ELF-1 (cell line): Measurements from ENCODE around the gene NT5C1B.
A peak's percentile ranks its signal among the peaks of the same experiment; 100 is the strongest.

Experiments
- DNase-seq: peaks from one replicate; pipeline ENCODE4 v3.0.0-alpha.2; 2016; ENCODE audit warnings: low read depth, low spot score

The NT5C1B gene

GRCh38 chr2:18551169-18551568 lies 38.2 kb downstream of the NT5C1B start:
- DNase-seq, result no peak

- DNase-seq, result no peak
Measured at GRCh38 chr2:18550433-18550832, 38.9 kb downstream of the NT5C1B start.

DNA sequence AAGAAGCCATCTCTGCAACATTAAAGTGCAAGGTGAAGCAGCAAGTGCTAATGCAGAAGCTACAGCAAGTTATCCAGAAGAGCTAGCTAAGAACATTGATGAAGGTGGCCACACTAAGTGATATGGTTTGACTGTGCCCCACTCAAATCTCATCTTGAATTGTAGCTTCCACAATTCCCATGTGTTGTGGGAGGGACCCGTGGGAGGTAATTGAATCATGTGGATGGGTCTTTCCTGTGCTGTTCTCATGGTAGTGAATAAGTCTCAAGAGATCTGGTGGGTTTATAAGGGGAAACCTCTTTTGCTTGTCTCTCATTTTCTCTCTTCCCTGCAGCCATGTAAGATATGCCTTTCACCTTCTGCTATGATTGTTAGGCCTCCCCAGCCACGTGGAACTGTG lies 40.3 kb downstream of the NT5C1B start:
- no peak for DNase-seq

GRCh38 chr2:18548621-18549020 lies 40.7 kb downstream of the NT5C1B start:
- no peak for DNase-seq

GRCh38 chr2:18546567-18546966 lies 42.8 kb downstream of the NT5C1B start:
- no peak for DNase-seq

DNA sequence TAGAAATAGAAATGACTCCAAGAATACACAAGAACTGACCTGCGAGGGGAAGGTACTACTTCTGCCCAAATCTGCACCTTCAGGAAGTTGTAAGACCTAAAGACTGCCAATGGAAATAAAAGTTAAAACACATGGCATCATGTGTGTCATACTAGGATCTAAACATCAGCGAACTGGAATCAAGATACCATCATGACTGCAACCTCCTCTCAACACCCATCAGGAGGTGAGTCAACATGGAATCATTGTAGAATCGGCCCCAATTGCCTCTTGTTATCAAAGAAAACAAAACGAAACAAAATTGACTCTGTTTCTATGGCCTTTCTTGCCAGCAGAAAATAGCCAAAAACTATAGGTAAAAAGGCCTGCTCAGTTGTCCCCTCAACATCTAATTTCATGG lies 44.0 kb downstream of the NT5C1B start:
- DNase-seq, result no peak

DNA sequence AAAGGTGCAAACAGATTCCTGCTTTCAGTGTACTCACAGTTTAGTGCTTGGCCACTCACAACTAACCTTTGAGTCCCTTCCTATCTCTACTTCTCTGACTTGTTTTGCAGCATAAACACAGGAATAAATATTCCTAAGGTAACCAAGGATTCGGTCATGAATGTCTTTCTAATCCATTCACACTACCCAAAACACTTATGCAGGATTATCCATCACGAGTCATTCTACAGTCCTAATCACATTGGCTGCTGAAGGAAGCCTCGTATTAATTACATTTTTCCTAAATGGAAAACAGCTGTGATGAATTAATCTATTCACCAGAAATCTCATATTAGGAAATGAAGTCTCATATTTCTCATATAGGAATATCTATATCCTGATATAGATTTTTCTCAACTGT lies 45.2 kb downstream of the NT5C1B start:
- DNase-seq, result no peak

- no peak for DNase-seq
Measured at GRCh38 chr2:18540872-18541271, 48.5 kb downstream of the NT5C1B start.

DNA sequence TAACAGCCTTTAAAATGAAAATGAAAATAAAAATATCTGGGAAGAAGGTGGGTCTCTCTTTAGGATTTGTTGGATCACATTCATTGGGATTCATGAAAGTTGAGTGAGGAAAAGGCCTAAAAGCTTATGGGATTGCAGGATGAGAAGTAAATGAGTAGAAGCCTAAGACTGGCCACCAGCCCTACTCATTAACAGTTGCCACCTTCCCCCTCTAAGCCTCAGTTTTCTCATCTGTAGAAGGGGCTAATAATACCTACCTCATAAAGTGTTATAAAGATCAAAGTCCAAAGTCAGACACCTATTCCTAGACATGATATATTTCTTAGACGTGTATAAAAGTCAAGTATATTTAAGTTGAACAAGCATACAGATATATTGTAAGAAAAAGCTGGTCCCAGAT lies 52.7 kb downstream of the NT5C1B start:
- DNase-seq, result no peak

GRCh38 chr2:18536100-18536499 lies 53.3 kb downstream of the NT5C1B start:
- no peak for DNase-seq

DNA sequence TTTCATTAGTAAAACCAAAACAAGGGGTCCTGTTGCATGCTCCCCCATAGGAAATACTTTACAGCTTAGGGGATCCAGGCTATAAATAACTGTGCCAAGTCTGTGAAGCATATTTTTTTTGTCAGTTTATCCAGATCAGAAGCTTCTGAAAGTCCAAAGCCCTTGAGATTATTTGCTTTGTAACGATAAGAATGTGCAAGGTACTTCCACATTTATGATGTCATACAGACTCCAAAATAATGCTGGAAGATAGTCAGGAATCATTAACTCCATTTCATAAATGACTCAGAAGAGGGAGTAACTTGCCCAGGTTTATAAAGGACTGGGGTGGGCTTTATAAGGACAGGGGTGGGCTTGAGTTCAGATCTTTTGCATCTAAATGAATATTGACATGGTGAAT lies 58.2 kb downstream of the NT5C1B start:
- no peak for DNase-seq

- DNase-seq, result no peak
Measured at GRCh38 chr2:18527822-18528221, 61.5 kb downstream of the NT5C1B start.

- DNase-seq, result no peak
Measured at GRCh38 chr2:18527326-18527725, 62.0 kb downstream of the NT5C1B start.

DNA sequence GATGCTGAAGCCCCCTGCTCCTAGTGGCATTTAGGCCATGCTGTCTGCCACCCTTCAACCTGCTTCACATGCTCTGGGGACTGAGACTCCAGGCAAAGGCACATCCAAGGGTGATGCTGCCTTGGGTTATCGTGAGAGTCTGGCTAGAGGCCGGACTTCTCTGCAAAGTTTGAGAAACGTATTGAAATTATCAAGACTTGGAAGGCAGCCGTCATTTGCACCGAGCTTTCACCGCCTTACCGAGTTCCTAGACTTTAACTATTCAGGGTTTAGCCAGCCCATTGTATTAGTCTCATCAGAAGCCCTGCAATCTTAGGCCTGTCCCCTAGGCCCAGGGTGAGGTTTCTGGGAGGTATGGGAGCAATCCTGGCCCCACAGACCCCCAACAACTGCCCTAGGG lies 62.9 kb downstream of the NT5C1B start:
- no peak for DNase-seq

- no peak for DNase-seq
Measured at GRCh38 chr2:18525852-18526251, 63.5 kb downstream of the NT5C1B start.

GRCh38 chr2:18525236-18525635 lies 64.1 kb downstream of the NT5C1B start:
- no peak for DNase-seq

GRCh38 chr2:18522484-18523146 lies 66.8 kb downstream of the NT5C1B start:
- no peak for DNase-seq

GRCh38 chr2:18520451-18521425 lies 68.6 kb downstream of the NT5C1B start:
- DNase-seq, result peak; percentile 86

- no peak for DNase-seq
Measured at GRCh38 chr2:18519914-18520450, 69.4 kb downstream of the NT5C1B start.

DNA sequence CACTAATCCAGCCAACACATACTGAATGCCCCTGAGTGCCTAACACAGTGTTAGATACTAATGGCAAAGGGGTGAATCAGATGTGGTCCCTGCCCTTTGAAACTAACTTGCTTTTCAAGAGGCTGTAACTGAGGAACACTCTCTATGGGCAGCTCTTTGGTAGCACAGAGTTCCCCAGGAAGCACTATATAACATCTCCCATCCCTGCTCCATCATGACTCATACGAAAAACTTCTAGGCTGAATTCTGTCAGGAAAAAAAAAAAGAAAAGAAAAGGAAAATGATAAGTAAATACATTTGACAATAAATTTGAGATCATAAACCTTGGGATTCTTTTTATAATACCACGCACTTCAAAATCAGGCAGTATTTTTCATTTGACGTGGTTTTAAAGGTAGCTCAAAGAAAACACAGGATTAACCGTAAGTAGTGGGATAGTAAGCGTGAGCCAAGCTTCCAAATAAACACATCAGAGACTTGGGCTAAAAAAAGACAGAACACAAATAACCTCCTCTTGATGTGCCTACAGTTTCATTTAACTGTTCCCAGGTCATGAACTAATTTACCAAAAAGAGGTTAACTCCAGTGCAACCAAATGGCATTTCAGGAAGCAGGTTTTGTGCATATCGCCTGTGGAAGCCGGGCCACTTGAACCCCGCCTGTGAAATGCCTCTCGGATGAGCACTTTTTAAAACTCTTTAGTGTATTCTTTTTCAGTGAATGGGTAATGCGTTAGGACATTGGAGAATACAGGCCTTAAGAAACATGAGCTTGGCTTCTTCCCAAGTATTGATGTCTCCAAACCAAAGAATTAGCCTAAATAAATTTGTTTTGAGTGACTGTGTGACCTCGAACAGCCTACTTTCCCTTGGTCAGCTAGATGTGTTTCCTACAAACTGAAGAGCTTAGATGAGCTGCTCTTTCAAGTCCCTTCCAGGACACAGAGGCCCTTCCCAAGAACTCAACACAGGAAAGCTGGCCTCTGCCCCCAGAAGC lies 71.0 kb downstream of the NT5C1B start:
- no peak for DNase-seq

- DNase-seq, result no peak
Measured at GRCh38 chr2:18517386-18517785, 72.0 kb downstream of the NT5C1B start.
